GM19025 (cell line): Measurements from ENCODE around the gene IL1RAPL1.

Source experiments
- ATAC-seq: cut with Tn5 transposase; IDR thresholded peaks from one replicate; pipeline ENCODE4 v1.9.1; 2021; ENCODE audit warnings: mild to moderate bottlenecking, low read depth, moderate library complexity; ENCODE audit not compliant: unreplicated experiment

Gene IL1RAPL1

GRCh38 chrX:29926659-29927058, 1339.4 kb downstream of the IL1RAPL1 start:
- ATAC-seq = no peak

- no peak for ATAC-seq
Observed at GRCh38 chrX:29935455-29935854, 1348.2 kb downstream of the IL1RAPL1 start.

- ATAC-seq = no peak
Observed at GRCh38 chrX:29940750-29941149, 1353.5 kb downstream of the IL1RAPL1 start.

GRCh38 chrX:29941287-29941686, 1354.0 kb downstream of the IL1RAPL1 start:
- no peak for ATAC-seq

GRCh38 chrX:29947225-29947624, 1360.0 kb downstream of the IL1RAPL1 start:
- ATAC-seq = no peak

GRCh38 chrX:29948653-29949052, 1361.4 kb downstream of the IL1RAPL1 start:
- ATAC-seq = no peak

GRCh38 chrX:29952016-29952415, 1364.8 kb downstream of the IL1RAPL1 start:
- no peak for ATAC-seq

GRCh38 chrX:29962061-29962460, 1374.8 kb downstream of the IL1RAPL1 start:
- no peak for ATAC-seq

GRCh38 chrX:29965634-29966033, 1378.4 kb downstream of the IL1RAPL1 start:
- ATAC-seq = no peak

- no peak for ATAC-seq
Observed at GRCh38 chrX:29992083-29992482, 1404.8 kb downstream of the IL1RAPL1 start.

- ATAC-seq = no peak
Observed at GRCh38 chrX:30005813-30006212, 1418.6 kb downstream of the IL1RAPL1 start.
